KG1 (cell line): ENCODE measurements around the gene OSBPL10.
"Not testable (repeated sequence)": the region's sequence is repeated elsewhere in the genome, so short reads cannot be mapped to it uniquely, and the experiment has no call there.

Experiments
- DNase-seq: peaks from one replicate; lab custom pipeline; 2025; lab: John Stamatoyannopoulos, UW

OSBPL10 gene

GRCh38 chr3:31981206-31982181 is at the start of gene OSBPL10, which contains the start of gene ZNF860:
OSBPL10 (minus strand) TSS chr3:31981262; CDS start chr3:31981179, 83 bp downstream.
ZNF860 (plus strand) TSS chr3:31981750; CDS start chr3:31989080, 7,330 bp downstream.
- no peak for DNase-seq

- no peak for DNase-seq
Measured at GRCh38 chr3:32026593-32026992, 45.5 kb upstream of the OSBPL10 start.

- no peak for DNase-seq
Measured at GRCh38 chr3:32022947-32023346, 41.9 kb upstream of the OSBPL10 start.

- DNase-seq = no peak
Measured at GRCh38 chr3:32021748-32022147, 40.7 kb upstream of the OSBPL10 start.

- no peak for DNase-seq
Measured at GRCh38 chr3:32021155-32021554, 40.1 kb upstream of the OSBPL10 start.

- no peak for DNase-seq
Measured at GRCh38 chr3:32018757-32019564, 37.9 kb upstream of the OSBPL10 start.

GRCh38 chr3:32017286-32017685 is 36.2 kb upstream of the OSBPL10 start:
- DNase-seq = no peak

- not testable (repeated sequence) for DNase-seq
Measured at GRCh38 chr3:32015638-32016037, 34.6 kb upstream of the OSBPL10 start.

GRCh38 chr3:32010699-32011098 is 29.6 kb upstream of the OSBPL10 start:
- DNase-seq = not testable (repeated sequence)

- peak; percentile 19 for DNase-seq
Measured at GRCh38 chr3:32009957-32010356, 28.9 kb upstream of the OSBPL10 start.

GRCh38 chr3:32009101-32009500 is 28.0 kb upstream of the OSBPL10 start:
- DNase-seq = no peak

- no peak for DNase-seq
Measured at GRCh38 chr3:32004113-32004765, 23.2 kb upstream of the OSBPL10 start.

GRCh38 chr3:32003380-32003779 is 22.3 kb upstream of the OSBPL10 start:
- DNase-seq = no peak

GRCh38 chr3:32002561-32003368 is 21.7 kb upstream of the OSBPL10 start:
- no peak for DNase-seq

- DNase-seq = no peak
Measured at GRCh38 chr3:32000877-32001276, 19.8 kb upstream of the OSBPL10 start.

- DNase-seq = no peak
Measured at GRCh38 chr3:31999907-32000439, 18.9 kb upstream of the OSBPL10 start.

- DNase-seq = no peak
Measured at GRCh38 chr3:31997500-31997899, 16.4 kb upstream of the OSBPL10 start.

GRCh38 chr3:31996195-31996594 is 15.1 kb upstream of the OSBPL10 start:
- DNase-seq = no peak

GRCh38 chr3:31995026-31995425 is 14.0 kb upstream of the OSBPL10 start:
- not testable (repeated sequence) for DNase-seq

GRCh38 chr3:31993843-31994242 is 12.8 kb upstream of the OSBPL10 start:
- DNase-seq = no peak

- DNase-seq = not testable (repeated sequence)
Measured at GRCh38 chr3:31992995-31993394, 11.9 kb upstream of the OSBPL10 start.
